IPS-20b (cell line): ENCODE measurements around the gene EXPH5.

ENCODE experiments used
- H3K27ac ChIP-seq: one replicate; pipeline ENCODE4 v1.5.1; 2013; ENCODE audit warnings: low read length
- H3K27me3 ChIP-seq: 2 replicates; pipeline ENCODE4 v1.6.1; 2013; ENCODE audit warnings: mild to moderate bottlenecking, low read length, inconsistent platforms; ENCODE audit not compliant: insufficient read depth
- H3K36me3 ChIP-seq: 2 replicates; pipeline ENCODE4 v1.6.1; 2013; ENCODE audit warnings: low read depth, mild to moderate bottlenecking, inconsistent platforms, low read length, moderate library complexity; ENCODE audit not compliant: insufficient read depth
- H3K4me1 ChIP-seq: 2 replicates; pipeline ENCODE4 v1.6.1; 2013; ENCODE audit warnings: mild to moderate bottlenecking, control low read depth, inconsistent platforms, low read length, moderate library complexity; ENCODE audit not compliant: insufficient read depth
- H3K4me3 ChIP-seq: 2 replicates; pipeline ENCODE4 v1.5.1; 2013; ENCODE audit warnings: mild to moderate bottlenecking, low read length, inconsistent platforms
- H3K9ac ChIP-seq: 2 replicates; pipeline ENCODE4 v1.6.1; 2013; ENCODE audit warnings: low read depth, mild to moderate bottlenecking, inconsistent platforms, low read length, moderate library complexity
- H3K9me3 ChIP-seq: 2 replicates; pipeline ENCODE4 v1.6.1; 2013; ENCODE audit warnings: mild to moderate bottlenecking, low read depth, low read length, inconsistent platforms; ENCODE audit not compliant: insufficient read depth

EXPH5 gene

DNA sequence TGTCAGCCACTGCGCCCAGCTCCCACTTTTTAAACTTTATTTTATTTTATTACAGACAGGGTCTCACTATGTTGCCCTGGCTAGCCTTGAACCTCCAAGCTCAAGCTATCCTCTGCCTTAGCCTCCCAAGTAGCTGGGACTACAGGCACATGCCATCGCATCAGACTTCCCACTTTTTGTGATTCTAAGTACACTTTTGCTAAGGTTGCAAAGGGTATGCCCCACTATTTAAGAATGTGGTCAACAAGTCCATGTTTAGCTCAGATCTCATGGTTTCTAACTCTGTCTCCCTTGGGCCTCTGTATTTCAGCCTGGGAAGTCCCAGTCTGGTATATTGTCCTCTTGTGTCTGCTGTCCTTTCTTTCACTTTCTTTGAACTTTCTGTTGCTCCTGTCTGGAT lies 35.3 kb downstream of the EXPH5 start:
- Histone ChIP-seq H3K9ac (no peak overlapping the region), H3K4me3 (no peak overlapping the region), H3K27me3 (no peaks in the 10 kb centered on the region), H3K36me3 (no peaks in the 10 kb centered on the region), H3K9me3 (no peaks in the 10 kb centered on the region), H3K4me1 (peaks cover 4% of the 10 kb centered on the region; the same call in 1 of the 2 replicates), H3K27ac (no peak overlapping the region)

DNA sequence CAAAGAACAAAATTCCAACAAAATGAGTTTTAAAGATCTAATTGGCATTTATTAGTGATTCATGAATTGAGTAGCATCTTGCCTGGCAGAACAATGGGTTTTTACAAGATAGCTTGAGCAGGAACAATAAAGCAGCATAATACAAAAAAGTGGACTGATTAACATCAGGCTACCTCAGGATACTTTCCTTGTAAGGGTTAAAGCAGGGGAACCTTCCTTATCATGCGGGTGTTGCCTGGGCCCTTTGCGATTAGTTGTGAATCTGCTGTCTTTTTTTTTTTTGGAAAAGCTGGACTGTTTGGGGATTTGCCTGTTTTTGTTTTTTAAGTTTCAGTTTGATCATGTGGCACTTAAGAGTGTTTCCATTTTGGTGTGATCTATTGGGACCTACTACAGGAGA lies 37.5 kb downstream of the EXPH5 start:
- Histone ChIP-seq H3K4me3 (no peak overlapping the region), H3K36me3 (no peaks in the 10 kb centered on the region), H3K27me3 (no peaks in the 10 kb centered on the region), H3K9me3 (no peaks in the 10 kb centered on the region), H3K27ac (no peak overlapping the region), H3K9ac (no peak overlapping the region), H3K4me1 (peaks cover 8% of the 10 kb centered on the region; the same call in 1 of the 2 replicates)

DNA sequence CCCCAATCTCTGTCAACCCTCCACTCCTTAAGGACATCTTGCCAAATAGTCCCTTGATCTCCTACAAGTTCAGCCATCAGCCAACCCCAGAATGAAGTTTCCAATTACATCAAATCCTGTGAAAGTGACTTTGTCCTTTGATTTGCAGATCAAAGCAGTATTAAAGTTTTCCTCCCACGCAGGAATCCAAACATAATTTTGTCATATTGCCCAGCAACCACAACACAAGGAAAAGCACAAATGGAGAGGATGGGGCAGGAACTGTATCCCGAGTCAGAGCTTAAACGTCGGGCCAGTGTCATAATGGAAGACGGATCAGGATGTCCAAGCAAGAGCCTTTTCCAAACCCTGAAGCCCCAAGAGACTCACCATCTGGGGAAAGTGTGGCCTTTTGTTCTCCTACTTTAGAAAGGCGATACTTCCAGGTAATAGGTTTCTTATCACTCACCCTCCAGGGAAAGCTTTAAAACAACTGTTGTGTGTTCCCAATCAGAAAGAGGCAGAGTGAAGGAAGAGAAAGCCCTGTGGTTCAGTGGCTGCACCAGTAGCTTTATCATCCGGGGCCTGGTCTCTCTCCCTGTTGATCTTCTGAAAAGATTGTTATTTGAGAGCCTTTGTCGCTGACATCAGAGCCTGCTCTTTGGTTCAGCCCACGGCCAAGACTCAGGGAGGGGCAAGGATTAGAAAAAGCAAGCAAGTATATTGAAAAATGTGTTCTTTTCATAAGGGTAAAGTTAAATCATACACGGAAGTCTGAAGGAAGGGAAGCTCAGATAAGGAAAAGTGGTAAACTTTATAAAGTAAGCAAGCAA lies 41.7 kb downstream of the EXPH5 start:
- no peak overlapping the region; the same call in 1 of the 2 replicates for H3K9ac ChIP-seq
- H3K27ac ChIP-seq = no peak overlapping the region
- no peaks in the 10 kb centered on the region for H3K9me3 ChIP-seq
- peaks cover 8% of the 10 kb centered on the region; the same call in 1 of the 2 replicates for H3K4me1 ChIP-seq
- H3K4me3 ChIP-seq = no peak overlapping the region
- H3K27me3 ChIP-seq = no peaks in the 10 kb centered on the region
- H3K36me3 ChIP-seq = no peaks in the 10 kb centered on the region

DNA sequence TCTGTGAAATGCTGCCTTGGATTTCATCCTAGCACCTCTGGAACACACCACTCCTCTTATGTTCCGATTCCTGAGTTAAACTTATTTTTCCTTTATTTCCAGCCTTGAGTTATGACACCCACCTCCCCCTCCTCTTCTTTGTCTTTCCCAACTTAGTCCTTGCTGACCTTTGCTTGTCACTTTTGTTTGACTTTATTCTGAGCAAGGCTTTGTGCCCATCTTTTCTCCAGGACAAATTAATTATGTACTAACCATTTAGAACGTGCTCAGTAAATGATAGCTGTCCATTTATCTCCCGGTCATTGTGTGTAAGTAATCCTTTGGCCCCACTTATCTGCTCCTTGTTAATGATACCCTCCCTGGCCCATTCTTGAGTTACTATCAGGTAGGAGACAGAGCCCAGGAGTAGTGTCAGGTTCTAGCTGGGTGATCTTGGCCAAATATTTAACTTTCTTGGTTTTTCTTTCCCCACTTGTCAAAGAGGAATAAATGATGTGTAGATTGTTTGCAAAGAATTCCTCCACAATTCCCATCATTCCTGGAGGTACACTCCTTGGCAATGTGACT lies 44.2 kb downstream of the EXPH5 start:
- no peaks in the 10 kb centered on the region for H3K9me3 ChIP-seq
- no peaks in the 10 kb centered on the region for H3K27me3 ChIP-seq
- H3K27ac ChIP-seq = no peak overlapping the region
- peaks cover 8% of the 10 kb centered on the region; the same call in 1 of the 2 replicates for H3K4me1 ChIP-seq
- H3K36me3 ChIP-seq = no peaks in the 10 kb centered on the region
- no peak overlapping the region for H3K9ac ChIP-seq
- H3K4me3 ChIP-seq = no peak overlapping the region

DNA sequence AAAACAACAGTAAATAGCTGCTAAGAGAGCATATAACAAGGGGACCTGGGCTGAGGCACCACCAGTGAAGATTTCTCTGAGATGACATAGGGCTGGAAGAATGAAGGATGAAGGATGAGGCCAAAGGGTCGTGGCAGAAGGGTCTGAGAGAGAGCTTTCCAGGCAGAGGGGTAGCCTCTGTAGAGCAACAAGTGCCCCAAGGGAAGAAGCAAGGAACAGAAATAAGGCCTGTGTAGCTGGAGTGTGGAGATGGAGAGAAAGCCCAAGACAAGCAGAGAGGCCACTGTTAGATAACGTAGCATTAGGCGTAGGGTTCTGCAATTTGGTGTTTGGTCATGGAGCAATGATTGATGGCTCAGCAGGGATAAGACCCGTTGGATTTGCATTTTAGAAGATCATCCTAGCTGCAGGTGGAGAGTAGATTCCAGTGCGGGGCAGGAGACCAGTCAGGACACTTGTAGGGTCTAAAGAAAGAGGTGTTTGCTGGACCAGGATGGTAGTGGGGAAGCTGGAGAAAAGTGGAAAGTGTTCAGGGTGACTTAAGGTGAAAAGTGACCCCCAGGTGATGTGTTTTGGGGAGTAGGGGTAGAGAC lies 47.6 kb downstream of the EXPH5 start:
- Histone ChIP-seq H3K4me3 (no peak overlapping the region), H3K27me3 (no peaks in the 10 kb centered on the region), H3K9ac (no peak overlapping the region), H3K4me1 (0 out of 2 replicates have a peak, but pooled peaks cover 3% of the 10 kb centered on the region), H3K36me3 (no peaks in the 10 kb centered on the region), H3K27ac (no peak overlapping the region), H3K9me3 (no peaks in the 10 kb centered on the region)

DNA sequence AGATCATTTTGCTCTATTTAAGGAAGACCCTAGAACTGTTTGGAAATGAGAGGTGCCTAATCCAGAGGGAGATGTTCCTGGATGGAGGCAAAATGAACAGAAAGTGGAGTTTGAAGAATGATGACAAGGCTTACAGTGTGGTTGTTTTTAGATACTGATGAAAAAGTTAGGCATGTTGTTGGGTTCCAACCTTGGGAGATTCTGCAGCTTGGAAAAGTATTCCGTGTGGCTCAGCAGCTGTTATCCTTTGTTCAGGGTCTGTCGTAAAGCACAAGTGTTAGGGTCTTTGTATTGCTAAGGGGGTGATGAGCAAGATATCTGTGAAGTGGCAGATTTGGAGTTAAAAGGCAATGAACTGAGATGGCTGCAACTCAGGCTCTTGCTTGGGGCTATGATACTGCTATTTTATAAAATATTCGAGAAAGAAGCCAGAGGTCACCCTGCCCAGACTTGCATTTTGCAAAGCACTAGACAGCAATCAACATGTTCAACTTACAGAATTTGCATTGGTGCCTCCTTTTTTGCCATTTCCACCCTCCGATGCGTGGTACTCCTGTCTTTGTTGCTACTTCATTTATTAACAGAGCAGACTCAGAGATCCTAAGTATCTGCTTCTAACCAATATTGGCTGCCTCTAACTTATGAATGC lies 50.1 kb downstream of the EXPH5 start:
- no peaks in the 10 kb centered on the region for H3K9me3 ChIP-seq
- no peak overlapping the region for H3K9ac ChIP-seq
- H3K27ac ChIP-seq = no peak overlapping the region
- H3K4me1 ChIP-seq = 0 out of 2 replicates have a peak, but pooled peaks cover 3% of the 10 kb centered on the region
- no peak overlapping the region for H3K4me3 ChIP-seq
- no peaks in the 10 kb centered on the region for H3K27me3 ChIP-seq
- no peaks in the 10 kb centered on the region for H3K36me3 ChIP-seq

DNA sequence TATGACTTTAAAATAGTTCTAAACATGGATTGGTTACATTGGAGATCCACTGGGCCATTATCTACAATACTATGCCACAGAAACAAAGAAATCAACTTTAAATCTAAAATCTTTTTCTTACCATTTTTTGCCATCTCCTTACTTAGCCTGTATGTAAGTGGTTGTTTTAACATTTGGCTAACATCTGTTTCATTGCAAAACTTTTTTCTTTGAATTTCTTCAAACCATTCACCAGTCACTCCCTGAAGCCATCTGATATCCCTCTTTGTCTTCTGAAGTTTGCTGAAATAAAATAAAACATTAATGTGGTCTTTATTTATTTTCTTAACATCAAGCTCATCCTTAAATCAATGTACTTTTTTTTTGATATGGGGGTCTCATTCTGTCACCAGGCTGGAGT lies 52.0 kb downstream of the EXPH5 start:
- Histone ChIP-seq H3K27ac (no peak overlapping the region), H3K4me1 (0 out of 2 replicates have a peak, but pooled peaks cover 3% of the 10 kb centered on the region), H3K36me3 (no peaks in the 10 kb centered on the region), H3K9ac (no peak overlapping the region), H3K9me3 (no peaks in the 10 kb centered on the region), H3K27me3 (no peaks in the 10 kb centered on the region), H3K4me3 (no peak overlapping the region)

DNA sequence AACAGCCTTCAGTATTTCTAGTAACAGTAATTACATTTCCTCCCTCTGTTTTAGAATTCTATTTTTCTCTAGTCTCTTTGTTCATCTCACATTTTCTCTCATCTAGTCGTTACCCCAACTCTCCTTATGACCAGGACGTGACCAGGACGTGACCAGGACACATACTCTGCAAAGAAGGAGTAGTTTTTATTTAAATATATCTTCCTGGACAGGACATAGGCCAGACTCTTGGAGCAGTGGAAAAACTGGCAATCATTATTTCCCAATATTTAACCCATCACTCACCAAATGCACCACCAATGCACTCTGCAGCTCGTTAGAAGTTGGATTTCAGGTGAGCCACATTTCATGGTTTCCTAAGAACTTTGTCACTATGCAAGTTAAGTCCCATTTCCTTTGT lies 55.1 kb downstream of the EXPH5 start:
- Histone ChIP-seq H3K9ac (no peak overlapping the region), H3K36me3 (no peaks in the 10 kb centered on the region)

DNA sequence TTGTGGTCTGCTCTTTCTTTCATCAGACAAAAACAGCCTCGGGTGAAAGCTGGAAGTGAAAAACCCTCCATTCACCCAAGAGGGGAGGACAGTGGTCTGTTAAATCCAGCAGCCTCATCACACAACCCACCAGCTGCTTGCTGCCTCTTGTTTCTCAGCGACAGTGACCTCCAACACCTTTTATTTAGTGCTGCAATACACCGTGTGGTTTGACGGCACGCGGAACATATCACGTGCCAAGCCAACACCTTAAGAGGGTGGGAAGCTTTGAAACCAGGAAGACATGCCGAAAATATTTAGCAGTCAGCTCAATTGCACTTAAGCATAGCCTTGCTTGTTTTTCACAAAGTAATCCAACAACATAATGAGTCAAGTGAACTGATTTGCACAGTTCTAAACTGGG lies 55.5 kb downstream of the EXPH5 start:
- Histone ChIP-seq H3K27ac (no peak overlapping the region), H3K9me3 (no peaks in the 10 kb centered on the region), H3K9ac (no peak overlapping the region), H3K4me3 (no peak overlapping the region), H3K36me3 (no peaks in the 10 kb centered on the region), H3K4me1 (no peaks in the 10 kb centered on the region), H3K27me3 (no peaks in the 10 kb centered on the region)

More for the DNA sequence above, 55.1 kb downstream of the EXPH5 start:
- no peak overlapping the region for H3K4me3 ChIP-seq
- H3K4me1 ChIP-seq = 0 out of 2 replicates have a peak, but pooled peaks cover 3% of the 10 kb centered on the region
- no peak overlapping the region for H3K27ac ChIP-seq
- H3K9me3 ChIP-seq = no peaks in the 10 kb centered on the region
- no peaks in the 10 kb centered on the region for H3K27me3 ChIP-seq

DNA sequence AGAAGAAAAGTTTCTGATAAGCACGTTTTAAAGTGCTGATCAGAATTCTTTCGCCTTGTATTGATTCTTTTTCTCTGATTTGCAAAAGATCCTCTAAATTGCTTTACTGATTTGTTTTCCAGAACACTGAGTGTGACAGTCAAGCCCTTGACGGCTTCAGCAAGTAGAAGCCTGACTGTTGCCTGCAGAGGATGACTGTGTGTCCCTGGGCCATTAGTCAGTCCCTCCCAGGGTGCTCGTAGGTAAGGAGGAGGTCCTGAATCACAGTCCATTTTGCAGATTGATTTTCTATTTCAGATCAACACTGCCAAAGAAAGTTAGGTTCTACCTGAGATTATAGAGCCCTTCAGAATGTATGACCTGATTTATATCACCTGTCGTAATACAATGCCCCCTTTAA lies 56.8 kb downstream of the EXPH5 start:
- Histone ChIP-seq H3K4me3 (no peak overlapping the region), H3K36me3 (no peaks in the 10 kb centered on the region), H3K9ac (no peak overlapping the region), H3K4me1 (no peaks in the 10 kb centered on the region), H3K9me3 (no peaks in the 10 kb centered on the region), H3K27ac (no peak overlapping the region), H3K27me3 (no peaks in the 10 kb centered on the region)

DNA sequence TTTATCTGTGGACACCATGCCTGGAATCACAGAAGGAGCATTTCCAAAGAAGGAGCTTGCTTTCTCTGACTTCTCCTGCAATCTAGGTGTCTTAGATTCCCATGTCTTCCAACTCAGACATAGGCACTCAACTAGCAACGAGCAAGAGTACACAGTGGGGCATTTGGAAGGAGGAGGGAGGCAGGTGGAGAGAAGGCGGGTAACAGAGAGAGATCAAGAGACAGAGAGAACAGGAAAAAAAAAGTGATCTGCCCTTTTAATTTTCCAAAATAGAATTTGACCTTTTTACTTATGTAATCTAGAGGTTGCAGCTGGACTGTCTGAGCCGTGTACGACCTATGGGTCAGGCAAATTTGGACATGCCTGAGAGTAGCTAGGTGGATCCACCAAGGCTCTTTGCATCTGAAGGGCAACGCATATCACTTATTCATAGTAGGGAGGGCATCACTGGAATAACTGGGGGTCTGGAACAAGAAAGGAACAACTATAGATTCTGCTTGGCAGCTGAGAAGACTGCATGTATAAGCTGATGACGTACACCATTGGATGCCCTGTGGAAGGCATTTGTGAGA lies 58.1 kb downstream of the EXPH5 start:
- no peak overlapping the region for H3K9ac ChIP-seq

More for the DNA sequence above, 58.1 kb downstream of the EXPH5 start:
- H3K4me1 ChIP-seq = no peaks in the 10 kb centered on the region
- H3K27me3 ChIP-seq = no peaks in the 10 kb centered on the region
- H3K9me3 ChIP-seq = no peaks in the 10 kb centered on the region
- H3K36me3 ChIP-seq = no peaks in the 10 kb centered on the region
- H3K27ac ChIP-seq = no peak overlapping the region
- no peak overlapping the region for H3K4me3 ChIP-seq
